NCI-H1048 (cell line): ENCODE measurements around the gene RAB3C.

Experiments
- DNase-seq: peaks from one replicate; lab custom pipeline; 2025; lab: John Stamatoyannopoulos, UW

The RAB3C gene

GRCh38 chr5:58834242-58835225, 251.7 kb downstream of the RAB3C start:
- no peak for DNase-seq

DNA sequence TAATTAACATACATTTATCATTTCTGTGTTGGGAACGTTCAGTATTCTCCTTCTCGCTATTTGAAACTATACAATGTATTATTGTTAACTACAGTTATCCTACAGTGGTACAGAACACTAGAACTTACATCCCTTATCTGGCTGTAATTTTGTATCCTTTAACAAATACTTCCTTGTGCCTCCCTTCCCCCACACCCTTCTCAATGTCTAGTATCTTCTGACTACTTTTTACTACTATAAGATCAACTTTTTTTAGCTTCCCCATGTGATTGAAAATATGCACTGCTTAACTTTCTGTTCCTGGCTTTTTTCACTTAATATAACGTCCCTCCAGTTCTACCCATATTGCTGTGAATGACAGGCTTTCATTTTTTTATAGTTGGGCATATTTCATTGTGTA, 253.5 kb downstream of the RAB3C start:
- no peak for DNase-seq

- DNase-seq, result no peak
Observed at GRCh38 chr5:58838729-58839128, 255.9 kb downstream of the RAB3C start.

- DNase-seq, result no peak
Observed at GRCh38 chr5:58842852-58843251, 260.0 kb downstream of the RAB3C start.

GRCh38 chr5:58844395-58844794, 261.5 kb downstream of the RAB3C start:
- DNase-seq, result no peak

DNA sequence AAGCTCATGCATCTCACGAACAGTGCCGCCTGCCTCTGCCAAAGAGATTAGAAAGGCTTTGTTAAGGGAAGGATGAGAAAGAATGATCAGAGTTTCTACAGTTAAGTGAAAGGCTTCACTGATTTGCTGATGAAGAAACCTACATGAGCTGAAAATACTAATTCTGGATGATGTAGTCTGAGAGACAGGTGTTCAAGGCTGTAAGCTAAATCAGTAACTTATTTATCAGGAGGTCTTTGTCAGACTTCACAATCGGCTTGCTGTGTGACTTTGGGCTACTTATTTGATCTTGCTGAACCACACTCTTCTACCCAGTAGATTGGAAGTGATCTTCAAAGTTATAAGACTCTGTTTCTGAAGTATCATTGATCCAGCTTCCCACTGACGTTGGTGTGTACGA, 264.2 kb downstream of the RAB3C start:
- no peak for DNase-seq

DNA sequence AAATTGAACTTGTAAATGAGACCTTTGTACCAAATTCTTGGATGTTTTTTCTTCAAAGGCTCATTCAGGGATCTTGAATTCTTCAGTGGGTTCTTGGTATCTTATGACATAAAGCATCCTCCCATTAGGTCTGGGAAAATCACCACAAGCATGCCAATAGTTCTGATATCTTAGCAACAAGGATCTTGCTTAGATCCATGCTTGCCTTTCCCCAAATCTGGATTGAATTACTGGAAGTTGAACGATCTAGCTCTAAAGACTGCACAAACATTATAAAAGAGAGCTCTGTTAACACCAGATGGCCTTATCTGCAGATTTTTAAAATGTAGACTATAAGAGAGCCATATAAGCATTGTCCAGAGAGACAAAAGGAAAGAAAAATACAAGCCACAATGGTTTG, 266.3 kb downstream of the RAB3C start:
- DNase-seq, result no peak

- no peak for DNase-seq
Observed at GRCh38 chr5:58849921-58850667, 267.2 kb downstream of the RAB3C start.

- no peak for DNase-seq
Observed at GRCh38 chr5:58851153-58851552, 268.3 kb downstream of the RAB3C start.

GRCh38 chr5:58851571-58851970, 268.7 kb downstream of the RAB3C start:
- no peak for DNase-seq

DNA sequence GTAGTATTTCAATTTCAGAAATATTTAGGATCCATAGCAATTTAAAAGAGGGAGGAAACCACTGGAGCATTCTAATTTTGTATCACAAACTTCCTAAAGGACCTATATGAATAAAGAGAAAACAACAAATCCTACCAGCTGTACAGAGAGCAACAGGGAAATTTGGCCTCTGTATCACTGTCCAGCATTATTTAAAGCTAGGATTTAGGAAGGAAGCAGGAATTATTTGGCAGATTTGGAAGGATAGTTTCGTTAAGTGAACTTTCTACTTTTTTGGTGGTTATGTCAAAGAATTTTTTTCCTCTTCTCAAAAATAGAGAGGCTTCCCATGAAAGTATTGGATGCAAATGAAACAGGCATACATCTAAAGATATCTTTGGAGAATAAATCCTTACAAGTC, 269.7 kb downstream of the RAB3C start:
- no peak for DNase-seq

- DNase-seq, result no peak
Observed at GRCh38 chr5:58854441-58854840, 271.6 kb downstream of the RAB3C start.

DNA sequence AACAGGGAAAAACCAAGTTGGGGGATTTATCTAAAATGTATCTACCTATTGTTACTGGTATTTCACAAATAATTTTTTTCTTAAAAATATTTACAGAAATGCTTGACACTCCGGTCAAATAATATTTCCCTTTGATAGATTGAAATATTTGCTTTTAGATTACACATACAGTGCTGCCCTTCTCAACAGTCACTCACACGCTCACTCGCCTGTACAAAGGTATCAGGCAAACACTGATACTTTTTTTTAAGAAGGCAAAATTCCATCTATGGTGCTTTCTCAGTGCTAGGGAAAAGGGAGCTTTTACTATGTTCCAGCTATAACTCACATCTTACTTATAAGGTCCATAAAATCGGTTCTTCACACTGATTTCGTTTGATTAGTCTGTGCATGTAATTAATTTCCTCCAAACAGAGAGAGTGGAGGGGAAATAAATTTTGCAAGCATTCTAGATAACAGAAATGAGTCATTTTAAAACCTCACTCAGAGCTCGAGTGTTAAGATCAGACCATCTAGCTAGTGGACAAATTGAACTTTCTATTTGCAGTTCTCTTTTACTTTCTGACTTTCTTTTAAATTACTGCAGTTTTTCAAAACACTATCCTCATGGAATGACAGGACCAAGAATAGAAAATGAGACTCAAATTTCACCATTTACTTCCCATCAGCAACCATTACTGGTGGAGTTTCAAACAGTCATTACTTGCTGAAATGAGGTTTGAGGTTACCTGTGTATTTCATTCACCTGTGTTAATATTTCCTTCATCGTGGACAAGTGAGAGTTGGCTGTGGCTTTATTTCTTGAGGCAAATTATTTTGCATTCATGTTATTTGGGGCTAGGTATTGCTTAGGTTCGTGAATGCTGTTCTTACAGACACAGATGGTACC, 273.2 kb downstream of the RAB3C start:
- no peak for DNase-seq

- DNase-seq, result no peak
Observed at GRCh38 chr5:58857609-58858008, 274.7 kb downstream of the RAB3C start.

GRCh38 chr5:58860680-58861079, 277.8 kb downstream of the RAB3C start:
- DNase-seq, result no peak

DNA sequence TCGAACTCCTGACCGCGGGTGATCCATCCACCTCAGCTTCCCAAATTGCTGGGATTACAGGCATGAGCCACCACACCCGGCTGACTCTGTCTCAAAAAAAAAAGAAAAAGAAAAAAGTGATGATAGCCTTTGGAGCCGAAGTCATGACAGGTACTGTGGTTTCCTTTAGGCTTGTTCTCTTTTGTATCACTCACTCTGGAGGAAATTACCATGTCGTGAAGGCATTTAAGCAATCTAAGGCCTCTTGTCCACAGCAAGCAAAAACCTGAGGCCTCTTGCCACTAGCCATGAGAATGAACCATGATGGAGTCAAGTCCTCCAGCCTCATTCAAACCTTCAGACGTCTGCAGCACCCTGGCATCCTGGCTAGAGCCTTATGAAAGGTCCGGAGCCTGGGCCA, 286.1 kb downstream of the RAB3C start:
- no peak for DNase-seq

DNA sequence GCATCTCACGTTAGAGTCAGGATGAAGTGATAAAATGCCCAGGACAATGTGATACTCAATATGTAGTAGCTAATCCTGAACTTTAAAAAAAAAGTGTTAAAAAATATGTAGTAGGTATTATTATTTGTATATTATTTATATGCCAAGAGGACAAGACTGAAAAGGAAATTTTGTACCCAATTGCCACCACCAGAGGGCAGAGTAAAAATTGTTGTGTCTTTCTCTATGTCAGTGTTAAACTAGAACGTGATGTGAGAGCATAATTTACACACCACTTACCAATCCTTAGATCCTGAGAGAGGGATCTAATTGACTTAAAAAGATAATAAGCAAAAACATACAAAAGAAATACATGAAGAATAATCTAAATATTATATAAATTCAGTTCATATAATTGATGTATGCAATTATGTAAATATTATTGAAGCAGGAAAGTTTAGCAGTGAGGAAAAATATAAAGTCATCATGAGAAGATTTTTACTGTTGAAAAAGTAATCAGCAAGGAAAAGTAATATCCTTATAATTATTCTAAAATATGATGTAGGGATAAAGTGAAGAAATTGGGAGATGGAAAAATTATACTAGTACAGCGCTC, 288.9 kb downstream of the RAB3C start:
- no peak for DNase-seq

DNA sequence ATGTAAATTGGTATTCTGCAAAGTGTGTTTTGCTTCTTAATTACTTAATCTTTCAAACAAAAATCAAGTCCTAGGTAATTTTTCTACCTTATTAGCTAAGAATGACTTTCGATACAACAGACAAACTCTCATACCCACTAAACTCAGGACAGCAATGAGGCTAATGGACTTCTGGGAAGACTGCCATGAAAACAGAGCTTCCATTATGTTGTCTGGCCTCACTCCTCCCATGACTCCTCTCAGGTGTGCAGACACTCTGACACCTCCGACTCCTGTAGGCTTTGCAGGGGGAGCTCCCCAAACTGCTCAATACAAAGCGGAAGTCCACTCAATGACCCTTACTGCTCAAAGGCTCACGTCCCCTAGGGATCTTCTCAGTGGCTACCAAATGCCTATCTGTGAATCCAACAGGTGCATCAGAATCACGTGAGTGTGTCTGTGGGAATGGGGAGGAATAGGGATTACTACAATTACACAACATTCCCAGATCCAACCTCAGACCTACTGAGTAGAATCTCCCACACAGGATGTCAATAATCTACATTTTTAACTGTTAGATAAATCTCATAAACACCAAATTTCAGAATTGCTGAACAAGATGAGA, 289.9 kb downstream of the RAB3C start:
- no peak for DNase-seq

DNA sequence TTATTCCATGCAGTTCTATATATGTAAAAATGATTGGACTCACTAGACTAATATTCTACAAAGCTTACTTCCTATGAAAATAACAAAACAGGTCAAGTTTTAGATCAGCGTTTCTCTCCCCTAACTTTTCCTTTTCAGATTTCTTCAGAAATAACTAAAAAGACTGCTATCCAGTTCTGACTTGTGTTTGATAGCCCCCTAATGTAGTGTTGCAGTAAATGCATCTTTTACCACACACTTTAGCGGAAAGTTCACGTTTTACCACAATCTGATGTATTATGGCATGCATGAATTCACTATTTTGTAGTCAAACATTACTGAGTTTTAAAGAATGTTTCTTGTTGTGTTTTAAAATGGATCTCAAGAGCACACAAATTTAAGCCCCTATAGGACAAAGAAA, 292.7 kb downstream of the RAB3C start:
- no peak for DNase-seq

- DNase-seq, result no peak
Observed at GRCh38 chr5:58885260-58885659, 302.4 kb downstream of the RAB3C start.
